Left renal cortex interstitium (tissue), 4 donors: Measurements from ENCODE around the gene TAF4. TPM values are rescaled to one million over a fixed set of nuclear protein-coding genes. Genes with fewer than 3 reads are reported as not detected.

Experiments used
- DNase-seq, 4 donors: peaks; one replicate each; pipeline ENCODE4 v3.0.0-alpha.2; 2013; ENCODE audit warnings: low read depth in 4 of 4, low spot score in 2 of 4, missing footprints in 1 of 4
- polyA plus RNA-seq, 4 donors: library from polyadenylated mRNA; unstranded; fragments of 120-200 nt; gene quantifications; one replicate each; pipeline ENCODE4 v1.2.1, GENCODE V29; 2013; ENCODE audit not compliant: insufficient read length in 4 of 4

The TAF4 gene
- polyA plus RNA-seq, 4 donors: 14.1 to 28.7 (median 20.1) TPM

DNA sequence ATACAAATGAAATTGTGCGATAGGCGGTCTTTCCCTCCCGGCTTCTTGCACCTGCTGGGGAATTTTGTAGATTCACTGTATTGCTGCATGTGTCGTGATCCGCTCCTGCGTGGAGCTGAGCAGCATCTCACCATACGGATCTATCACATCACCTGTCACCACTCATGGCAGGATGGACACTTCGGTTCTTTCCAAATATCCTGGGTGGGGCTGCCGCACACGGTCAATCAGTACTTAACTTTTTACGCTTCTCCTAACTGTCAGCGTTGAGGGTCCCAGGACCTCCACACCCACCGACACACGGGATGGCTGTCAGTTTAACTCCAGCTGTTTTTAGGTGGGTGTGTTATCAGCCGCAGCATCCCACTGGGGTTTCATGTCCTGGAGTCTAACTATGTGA, 19.2 kb downstream of the TAF4 start:
- no peak for DNase-seq

DNA sequence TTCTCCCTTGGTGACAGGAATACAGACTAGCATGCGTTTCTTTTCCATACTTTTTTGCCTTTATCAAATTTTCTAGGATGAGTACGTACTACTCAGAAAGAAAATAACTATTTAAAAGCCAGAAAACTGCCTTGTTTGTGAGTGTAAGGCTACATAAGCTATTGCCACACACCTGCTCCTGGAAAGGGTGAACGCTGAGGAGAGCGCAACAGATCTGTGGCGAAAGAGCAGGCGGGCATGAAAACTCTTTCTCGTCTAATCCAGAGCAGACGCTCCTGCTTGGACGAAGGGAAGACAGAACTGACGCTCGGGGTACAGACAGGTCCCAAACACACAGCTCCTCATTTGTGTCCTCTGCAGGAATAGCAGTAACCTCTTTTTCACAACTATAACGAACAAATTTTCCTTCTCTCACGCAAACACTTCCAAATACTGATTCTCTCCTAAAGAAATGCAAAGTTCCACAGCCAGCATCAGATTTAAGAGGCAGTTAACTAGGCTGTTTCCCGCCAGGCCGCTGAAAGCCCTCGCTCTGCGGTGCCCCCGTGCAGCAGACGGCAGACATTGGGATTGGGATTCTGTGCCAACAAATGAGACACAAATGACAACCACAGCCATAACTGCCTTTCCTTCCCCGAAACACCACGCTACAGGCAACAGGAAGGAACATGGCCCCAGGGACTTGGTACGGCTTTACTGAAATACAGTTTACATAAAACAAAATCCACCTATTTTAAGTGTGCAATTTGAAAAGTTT, 20.0 kb downstream of the TAF4 start:
- no peak for DNase-seq

DNA sequence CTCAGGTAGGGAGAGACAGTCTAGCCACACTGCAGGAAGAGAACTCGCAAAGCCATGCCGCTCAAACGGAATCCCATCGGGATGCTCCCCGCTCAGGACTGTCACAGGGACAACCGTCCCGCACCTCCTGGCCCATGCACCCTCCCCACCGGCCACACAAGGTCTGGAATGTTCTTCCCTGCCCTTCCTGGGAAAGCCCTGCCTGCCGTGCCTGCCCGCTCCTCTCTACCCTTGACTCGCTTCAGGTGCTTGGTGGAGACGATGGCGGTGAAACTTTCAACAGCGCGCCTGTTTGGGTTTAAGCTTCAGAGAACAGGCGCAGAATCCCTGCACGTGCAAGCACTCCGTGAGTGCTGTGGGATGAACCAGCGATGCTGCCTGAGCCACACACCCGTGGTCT, 20.6 kb downstream of the TAF4 start:
- DNase-seq: no peak

DNA sequence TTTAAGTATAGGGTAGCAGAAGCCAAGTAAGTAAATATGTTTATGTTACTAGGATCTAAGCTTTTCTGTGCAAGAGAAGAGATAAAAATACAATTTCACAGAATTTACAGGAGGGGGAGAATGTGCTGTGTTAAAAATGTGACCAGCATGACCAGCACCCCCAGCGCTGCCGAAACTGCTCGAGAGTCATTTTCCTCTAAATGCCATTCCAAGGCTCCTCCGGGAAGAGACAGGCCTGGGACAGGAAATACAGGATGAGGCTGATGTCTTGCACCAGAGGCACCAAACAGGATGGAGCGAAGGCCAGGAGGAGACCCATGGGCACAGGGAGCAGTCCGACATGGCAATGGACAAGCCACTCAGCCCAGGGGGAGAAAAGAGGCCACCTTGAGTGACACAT, 21.1 kb downstream of the TAF4 start:
- DNase-seq: no peak

DNA sequence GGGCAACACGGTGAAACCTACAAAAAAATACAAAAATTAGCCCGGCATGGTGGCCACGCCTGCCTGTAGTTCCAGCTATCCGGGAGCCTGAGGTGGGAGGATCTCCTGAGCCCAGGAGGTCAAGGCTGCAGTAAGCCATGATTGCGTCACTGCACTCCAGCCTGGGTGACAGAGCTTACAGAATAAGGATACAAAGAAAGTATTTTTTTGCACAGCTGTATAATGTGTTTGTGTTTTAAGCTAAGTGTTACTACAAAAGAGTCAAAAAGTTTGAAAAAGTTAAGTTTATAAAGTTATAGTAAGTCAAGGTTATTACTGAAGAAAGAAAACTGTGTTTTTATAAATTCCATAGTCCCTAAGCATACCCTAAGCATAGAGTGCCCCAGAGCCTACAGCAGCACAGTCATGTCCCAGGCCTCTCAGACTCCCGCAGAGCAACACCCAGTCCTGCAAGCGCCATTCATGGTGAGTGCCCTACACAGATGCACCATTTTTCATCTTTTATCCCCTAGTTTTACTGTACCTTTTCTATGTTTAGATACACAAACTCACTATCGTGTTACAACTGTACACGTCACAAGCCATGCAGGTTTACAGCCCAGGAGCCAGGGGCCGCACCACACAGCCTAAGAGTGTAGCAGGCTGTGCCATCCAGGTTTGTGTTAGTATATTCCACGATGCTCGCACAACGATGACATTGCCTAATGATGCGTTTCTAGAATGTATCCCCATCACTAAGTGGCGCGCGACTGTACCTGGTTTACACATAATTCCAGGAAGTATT, 22.4 kb downstream of the TAF4 start:
- no peak for DNase-seq

DNA sequence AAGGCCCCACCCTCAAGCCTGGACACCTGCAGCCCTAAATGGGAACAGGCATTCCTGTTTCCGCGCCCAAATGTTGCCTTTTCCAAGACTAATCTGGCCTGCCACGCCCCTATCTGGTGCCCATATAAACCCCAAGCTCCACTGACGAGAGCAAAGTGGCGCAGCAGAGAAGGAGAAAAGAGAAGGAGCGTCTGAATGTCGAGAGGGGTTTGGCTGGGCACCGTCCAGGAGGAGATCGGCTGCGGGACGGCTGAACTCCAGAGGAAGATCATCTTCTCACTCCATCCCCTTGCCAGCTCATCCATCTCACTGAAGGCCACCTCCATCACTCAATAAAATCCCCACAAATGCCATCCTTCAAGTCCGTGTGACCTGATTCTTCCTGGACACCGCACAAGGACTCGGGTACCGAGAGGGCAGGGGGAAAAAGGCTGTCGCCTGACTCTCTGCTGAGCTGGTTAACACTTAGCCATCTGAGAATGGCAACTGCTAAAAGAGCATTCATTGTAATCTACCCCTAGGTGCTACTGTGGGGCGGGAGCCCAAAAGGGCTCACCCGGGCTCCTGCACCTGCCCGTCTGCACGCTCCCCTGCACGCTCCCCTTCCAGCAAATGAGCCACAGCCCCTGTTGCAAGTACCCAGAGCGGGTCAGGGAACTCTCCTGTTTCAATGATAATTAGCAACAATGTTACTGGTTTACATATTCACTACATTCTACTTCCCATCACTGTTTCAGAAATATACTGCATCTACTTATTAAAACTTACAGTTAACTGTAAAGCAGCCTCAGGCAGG, 23.5 kb downstream of the TAF4 start:
- no peak for DNase-seq

DNA sequence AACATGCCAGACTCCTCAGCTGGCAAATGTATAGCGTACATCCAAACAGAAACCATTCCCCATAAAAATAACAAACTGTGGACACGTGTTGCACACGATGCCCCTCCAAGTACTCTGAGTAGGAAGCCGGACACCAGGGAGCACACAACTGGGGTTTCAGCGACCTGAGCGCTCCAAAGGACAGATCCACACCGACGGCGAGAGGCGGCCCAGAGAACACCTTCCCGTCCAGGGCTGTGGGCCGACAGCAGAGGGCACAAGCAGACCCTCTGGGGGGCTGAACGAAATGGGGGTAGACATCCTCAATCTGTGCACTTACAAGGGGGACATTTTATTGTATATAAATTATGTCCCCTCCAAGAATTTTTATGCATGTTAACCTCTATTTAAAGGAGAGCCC, 24.7 kb downstream of the TAF4 start:
- DNase-seq: no peak

DNA sequence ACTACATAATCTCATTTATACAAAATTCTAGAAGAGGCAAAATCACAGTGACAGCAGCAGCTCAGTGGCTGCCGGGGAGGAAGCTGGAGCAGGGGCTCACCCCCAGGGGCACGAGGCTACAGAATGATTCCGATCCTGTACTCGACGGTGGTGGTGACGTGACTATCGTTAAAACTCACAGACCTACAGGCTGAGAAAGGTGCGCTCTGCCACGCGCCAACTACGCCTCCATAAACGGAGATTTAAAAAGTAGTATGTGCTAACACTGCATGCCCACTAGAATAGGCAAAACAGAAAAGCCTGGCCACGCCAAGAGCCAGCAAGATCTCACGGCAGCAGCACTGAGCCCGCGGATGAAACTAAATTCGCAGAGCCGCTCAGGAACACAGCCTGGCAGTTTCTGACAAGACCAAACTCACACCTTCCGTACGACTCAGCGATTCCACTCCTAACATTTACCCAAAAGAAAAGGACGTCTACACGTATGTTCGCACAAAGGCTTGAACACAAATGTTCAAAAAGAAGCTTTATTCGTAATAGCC, 25.2 kb downstream of the TAF4 start:
- DNase-seq: no peak

DNA sequence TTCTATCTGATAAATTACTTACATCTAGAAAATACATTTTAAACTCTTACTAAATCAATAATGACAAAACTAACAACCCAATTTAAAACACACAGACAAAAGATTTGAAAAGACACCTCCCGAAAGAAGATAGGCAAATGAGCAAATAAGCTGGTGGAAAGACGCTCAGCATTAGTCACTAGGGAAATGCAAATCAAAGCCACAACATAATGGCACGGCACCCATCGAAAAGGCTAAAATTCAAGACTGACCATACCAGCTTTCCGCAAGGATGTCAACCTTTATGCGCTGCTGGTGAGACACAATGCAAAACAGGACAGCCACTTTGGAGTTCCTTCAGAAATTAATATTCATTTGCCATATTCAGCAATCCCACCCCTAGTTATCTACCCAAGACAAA, 25.9 kb downstream of the TAF4 start:
- DNase-seq: no peak

DNA sequence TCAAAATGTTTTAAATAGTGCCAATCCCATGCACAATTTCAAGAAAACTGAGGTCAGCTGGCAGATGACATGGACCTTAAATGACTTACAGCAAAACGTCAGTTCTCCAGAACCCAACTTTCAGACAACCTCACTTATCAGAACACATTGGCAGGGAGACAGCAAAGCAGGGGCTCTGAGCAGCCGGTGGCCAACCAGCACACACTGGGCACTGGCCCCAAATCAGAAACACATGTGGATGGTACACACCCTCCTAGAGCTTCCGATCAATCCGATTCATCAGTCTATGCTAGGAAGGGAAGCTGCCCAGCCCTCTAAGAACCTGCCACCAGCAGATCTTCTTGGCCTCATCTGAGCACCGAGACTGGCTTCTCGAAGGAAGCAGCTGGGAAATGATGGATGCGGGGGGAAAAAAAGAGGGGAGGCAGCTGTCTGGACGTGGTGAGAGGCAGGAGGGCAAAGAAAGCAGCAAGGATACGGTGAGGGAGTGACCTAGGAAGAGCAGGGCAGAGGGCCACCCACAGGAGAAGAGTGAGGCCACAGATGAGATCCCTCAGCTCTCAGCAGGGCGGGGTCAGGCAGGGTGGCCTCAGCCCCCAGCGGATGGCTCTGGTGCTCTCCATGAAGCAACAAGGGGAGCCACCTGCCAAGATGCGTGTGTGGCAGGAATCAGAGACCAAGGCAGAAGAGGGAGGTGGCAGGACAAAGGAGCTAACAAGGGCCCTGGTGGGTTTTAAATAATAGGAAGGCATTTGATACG, 32.9 kb downstream of the TAF4 start:
- DNase-seq: no peak

DNA sequence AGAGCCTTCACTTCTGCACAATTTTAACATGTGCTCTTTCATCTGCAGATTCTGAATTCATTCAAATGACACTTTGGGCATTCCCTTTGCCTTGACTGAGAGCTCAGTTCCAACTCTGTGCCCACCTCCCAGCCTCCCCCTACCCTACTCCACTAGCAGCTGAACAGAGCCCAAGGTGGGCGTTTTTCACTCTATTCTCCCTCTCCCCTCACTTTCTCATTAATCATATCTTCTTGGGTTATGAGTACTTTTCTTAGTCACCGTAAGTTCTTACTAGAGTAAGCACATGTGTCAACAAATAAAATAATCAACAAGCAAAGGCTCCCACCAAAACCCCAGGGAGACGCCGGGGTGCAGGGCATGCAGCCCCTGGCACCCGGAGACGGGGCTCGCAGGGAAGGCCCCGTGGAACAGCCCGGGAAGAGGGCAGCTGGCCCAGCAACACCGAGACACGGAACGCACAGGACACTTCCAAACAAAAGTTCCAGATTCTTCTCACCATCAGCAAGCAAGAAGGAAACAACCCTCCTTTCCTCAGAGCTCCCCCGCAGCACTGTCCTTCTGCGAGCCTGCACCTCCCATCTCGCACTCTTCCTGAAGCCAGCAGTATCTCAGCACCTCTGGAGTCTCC, 34.1 kb downstream of the TAF4 start:
- DNase-seq: no peak

DNA sequence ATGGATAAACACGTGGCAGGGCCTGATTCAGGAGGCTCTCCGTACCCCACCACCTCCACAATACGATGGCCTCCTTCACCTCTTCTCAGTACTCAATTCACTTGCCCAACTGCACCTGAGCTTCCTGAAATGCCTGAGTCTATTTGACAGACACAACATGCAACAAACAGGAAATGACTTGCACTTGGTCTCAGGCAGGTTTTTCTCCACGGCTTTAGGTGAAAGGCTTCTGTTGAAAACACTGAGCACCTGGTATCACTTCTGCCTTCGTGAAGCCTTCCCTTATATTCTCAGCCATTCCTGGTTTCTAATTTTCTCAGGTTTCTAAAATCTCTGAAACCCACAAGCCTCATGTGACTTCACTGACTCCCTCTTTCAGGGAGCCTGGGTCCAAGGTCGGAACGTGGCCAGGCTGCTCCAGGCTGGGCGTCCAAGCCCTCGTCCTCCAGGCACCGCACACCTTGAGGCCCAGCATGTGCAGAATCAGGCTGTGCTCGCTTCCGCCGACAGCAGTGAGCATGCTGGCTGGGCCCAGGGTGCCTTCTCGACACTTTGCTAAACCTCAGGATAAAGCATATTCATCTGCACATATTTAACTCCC, 34.7 kb downstream of the TAF4 start:
- no peak for DNase-seq

DNA sequence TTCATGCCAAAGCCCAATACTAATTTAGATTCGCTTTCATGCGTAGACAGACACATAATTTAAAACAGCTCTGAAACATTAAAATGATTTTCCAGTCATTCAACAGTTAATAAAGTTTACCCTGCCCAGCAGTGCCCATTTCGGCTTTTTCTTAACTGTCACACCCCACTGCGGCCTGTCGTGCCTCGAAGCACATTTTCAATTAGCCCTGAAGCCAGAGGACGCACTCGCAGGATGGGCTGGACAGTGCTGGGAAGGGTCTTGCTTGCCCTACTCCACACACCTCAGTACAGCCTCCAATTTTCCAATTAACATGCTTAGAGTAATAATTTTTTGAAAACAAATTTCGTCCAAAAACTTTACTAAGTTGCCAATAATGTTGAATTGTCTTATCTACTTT, 35.3 kb downstream of the TAF4 start:
- no peak for DNase-seq

DNA sequence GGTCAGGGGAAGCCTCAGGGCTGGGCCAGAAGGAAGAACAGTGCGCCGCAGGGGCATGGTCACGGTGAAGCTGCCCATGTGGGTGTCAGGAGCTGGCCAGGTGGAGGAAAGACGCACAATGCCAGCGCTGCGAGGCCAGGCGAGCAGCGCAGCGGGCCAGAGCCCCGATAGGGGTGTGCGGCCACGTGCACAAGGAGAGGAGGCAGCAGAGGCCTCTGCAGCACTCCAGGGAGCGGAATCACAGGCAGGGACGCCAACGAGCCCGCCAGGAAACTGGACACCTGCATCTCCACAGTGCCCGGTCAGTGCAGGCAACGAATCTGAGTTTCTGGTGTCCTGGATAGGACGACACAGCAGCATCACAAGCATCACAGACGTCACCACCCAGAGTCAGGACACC, 35.7 kb downstream of the TAF4 start:
- DNase-seq: no peak

DNA sequence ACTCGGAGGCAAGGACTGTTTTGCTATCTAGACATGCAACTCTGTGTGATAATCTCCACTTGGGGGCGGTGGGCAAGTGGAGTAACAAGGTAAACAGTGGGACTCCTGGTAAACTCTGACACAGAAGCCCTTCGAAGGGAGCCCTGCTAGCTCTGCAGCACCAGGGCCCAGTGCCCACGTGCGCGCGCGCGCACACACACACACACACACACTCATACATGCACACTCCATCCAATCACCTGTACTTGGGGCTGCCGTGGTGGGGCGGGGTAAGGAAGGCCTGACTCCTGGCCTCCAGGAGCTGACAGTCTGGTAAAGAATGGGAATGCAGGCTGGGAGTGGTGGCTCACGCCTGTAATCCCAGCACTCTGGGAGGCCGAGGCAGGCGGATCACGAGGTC, 36.4 kb downstream of the TAF4 start:
- no peak for DNase-seq

DNA sequence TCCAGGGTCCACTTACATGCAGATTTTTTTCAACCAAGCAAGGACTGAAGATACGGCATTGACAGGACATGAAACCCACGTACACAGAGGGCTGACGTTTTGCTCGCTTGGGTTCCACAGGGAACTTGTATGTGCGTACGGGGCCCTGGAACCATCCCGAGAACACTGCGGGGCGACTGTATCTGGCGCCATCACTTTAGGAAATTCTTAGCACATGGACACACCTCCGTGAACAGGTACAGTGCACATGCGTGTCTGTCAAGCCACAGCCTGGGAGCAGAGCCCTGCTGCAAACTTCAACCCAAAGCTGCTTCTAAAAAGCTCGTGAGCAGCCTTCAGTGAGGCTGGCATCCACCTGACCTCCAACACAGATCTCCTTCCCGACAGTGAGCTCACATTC, 37.3 kb downstream of the TAF4 start:
- no peak for DNase-seq

DNA sequence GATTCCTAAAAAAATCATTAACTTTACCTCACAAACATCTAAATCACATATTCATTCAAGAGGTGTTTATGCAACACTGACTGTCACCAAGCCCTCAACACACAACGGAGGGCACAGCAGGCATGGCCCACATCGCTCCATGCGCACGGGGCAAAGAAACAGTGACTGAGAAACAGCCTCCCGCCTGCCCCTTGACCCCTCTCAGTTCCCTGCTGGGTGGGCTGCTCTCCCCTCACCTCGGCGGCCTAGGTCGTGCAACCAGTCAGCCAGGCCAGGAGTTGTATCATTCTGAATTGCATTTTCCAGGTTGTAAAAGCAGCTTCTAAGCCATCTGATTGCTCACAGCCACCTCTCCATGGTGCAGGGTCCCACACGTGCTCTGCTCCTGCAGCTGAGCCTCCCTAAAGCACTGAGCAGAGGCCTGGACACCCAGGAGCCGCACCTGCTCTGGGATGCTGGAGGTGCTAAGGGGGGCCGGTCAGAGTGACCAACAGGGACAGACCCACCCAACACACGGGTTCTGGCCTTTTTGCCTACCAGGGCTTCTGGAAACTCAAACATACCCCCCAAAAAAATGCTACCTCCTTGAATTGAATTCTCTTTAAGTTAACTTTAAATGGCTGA, 37.9 kb downstream of the TAF4 start:
- DNase-seq: no peak

DNA sequence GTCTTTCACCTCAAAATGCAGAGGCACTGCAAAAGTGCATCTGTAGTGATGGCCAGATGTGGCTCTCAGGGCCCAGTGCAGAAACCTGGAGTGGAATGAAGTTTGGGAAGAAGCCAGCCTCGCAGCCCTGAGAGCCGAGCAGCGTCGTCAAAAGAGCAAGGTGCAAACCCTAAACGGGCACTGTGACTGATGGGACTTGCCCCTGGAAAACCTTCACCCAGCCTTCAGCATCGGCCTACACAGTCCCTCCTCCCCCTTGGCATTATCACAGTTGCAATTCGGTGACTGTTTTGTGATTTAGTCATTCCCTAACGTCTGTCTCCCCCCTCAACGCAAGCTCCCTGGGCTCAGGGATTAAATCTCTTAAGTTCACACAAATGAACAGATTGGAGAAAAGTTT, 38.6 kb downstream of the TAF4 start:
- no peak for DNase-seq

DNA sequence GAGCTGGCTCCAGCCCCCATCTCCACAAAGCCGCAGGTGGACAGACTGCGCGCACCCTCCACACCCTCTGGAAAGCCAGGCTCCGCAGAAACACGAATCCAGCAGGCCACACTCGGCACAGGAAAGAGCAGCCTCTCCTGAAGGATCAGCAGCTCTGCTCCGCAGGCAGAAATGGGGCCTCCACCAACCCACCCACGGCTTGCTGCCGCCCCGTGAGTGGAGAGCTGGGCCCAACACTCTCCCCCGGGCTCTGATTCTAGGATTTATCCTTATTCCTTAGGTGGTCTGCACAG, 39.2 kb downstream of the TAF4 start:
- DNase-seq: no peak
